Karpas-422 (cell line): ENCODE measurements around the gene FAM236B. TPM values are rescaled to one million over a fixed set of nuclear protein-coding genes. Genes with fewer than 3 reads are reported as not detected.
"Not testable (repeated sequence)": the region's sequence is repeated elsewhere in the genome, so short reads cannot be mapped to it uniquely, and the experiment has no call there.

Experiments used
- DNase-seq: peaks from one replicate; pipeline ENCODE4 v3.0.0-alpha.2; 2015
- H2AFZ ChIP-seq: fragments of 200-600 bp; sonication (generic); 2 replicates; pipeline ENCODE4 v1.6.1; 2014; ENCODE audit warnings: antibody characterized with exemption, low read length, mixed read lengths
- H3K27ac ChIP-seq: fragments of 200-600 bp; sonication (generic); 2 replicates; pipeline ENCODE4 v1.5.1; 2014; ENCODE audit warnings: mild to moderate bottlenecking, low read length, moderate library complexity
- H3K27me3 ChIP-seq: fragments of 200-600 bp; sonication (generic); 2 replicates; pipeline ENCODE4 v1.6.1; 2014; ENCODE audit warnings: low read length, mixed read lengths
- H3K36me3 ChIP-seq: fragments of 200-600 bp; sonication (generic); 2 replicates; pipeline ENCODE4 v1.6.1; 2014; ENCODE audit warnings: low read length, mixed read lengths; ENCODE audit not compliant: insufficient read depth
- H3K4me1 ChIP-seq: fragments of 200-600 bp; sonication (generic); 2 replicates; pipeline ENCODE4 v1.6.1; 2014; ENCODE audit warnings: mild to moderate bottlenecking, low read length, mixed read lengths
- H3K4me2 ChIP-seq: fragments of 200-600 bp; sonication (generic); 2 replicates; pipeline ENCODE4 v1.6.1; 2014; ENCODE audit warnings: low read length, low read depth, mild to moderate bottlenecking; ENCODE audit not compliant: poor library complexity, severe bottlenecking
- H3K4me3 ChIP-seq: fragments of 200-600 bp; sonication (generic); 2 replicates; pipeline ENCODE4 v1.5.1; 2014; ENCODE audit warnings: mild to moderate bottlenecking, antibody characterized with exemption, low read length, mixed read lengths
- H3K79me2 ChIP-seq: fragments of 200-600 bp; sonication (generic); 2 replicates; pipeline ENCODE4 v1.6.1; 2014; ENCODE audit warnings: mild to moderate bottlenecking, low read length, mixed read lengths
- H3K9ac ChIP-seq: fragments of 200-600 bp; sonication (generic); 2 replicates; pipeline ENCODE4 v1.6.0; 2014; ENCODE audit warnings: low read length
- H3K9me2 ChIP-seq: fragments of 200-600 bp; sonication (generic), shearing (Covaris generic); replicated peaks from 2 replicates; pipeline ENCODE4 v1.6.0; 2014; ENCODE audit warnings: mild to moderate bottlenecking, low read length, moderate library complexity; ENCODE audit not compliant: insufficient read depth
- H3K9me3 ChIP-seq: fragments of 300-700, 200-600 bp; sonication (generic); 2 replicates; pipeline ENCODE4 v1.6.1; 2014; ENCODE audit warnings: low read length, mixed read lengths
- H4K20me1 ChIP-seq: fragments of 200-600 bp; sonication (generic); 2 replicates; pipeline ENCODE4 v1.6.1; 2014; ENCODE audit warnings: mild to moderate bottlenecking, antibody characterized with exemption, low read length, low read depth; ENCODE audit not compliant: insufficient read depth
- total RNA-seq: library from RNA; depleted of rRNA; stranded (reverse); fragments of >200 nt; shearing (Covaris generic); gene quantifications from 2 replicates; pipeline ENCODE4 v1.2.3, GENCODE V29; 2014; ENCODE audit warnings: low replicate concordance; rRNA removed

FAM236B gene
- not detected in 2 replicates for total RNA-seq

GRCh38 chrX:72782560-72782959 is at the start of gene FAM236B:
Gene FAM236B, minus strand, starts transcription at chrX:72782660. Its CDS starts 100 bp downstream, at chrX:72782560.
- not testable (repeated sequence) for H3K79me2 ChIP-seq, H2AFZ ChIP-seq, H3K4me3 ChIP-seq, H3K9me3 ChIP-seq, H3K9me2 ChIP-seq, H3K27me3 ChIP-seq, H3K9ac ChIP-seq, H4K20me1 ChIP-seq, H3K4me1 ChIP-seq, H3K27ac ChIP-seq, DNase-seq, H3K4me2 ChIP-seq, H3K36me3 ChIP-seq

GRCh38 chrX:72830701-72831100 is 48.2 kb upstream of the FAM236B start:
- not testable (repeated sequence) for H2AFZ ChIP-seq, DNase-seq, H4K20me1 ChIP-seq

GRCh38 chrX:72808110-72808509 is 25.6 kb upstream of the FAM236B start, which contains the start of gene FAM236D:
Gene FAM236D, minus strand, starts transcription at chrX:72808210. Its CDS starts 100 bp downstream, at chrX:72808110.
- H3K27me3 ChIP-seq, H3K79me2 ChIP-seq, H2AFZ ChIP-seq, H3K27ac ChIP-seq, H3K4me3 ChIP-seq, DNase-seq, H3K4me1 ChIP-seq, H3K9me3 ChIP-seq, H3K4me2 ChIP-seq, H4K20me1 ChIP-seq, H3K9ac ChIP-seq, H3K9me2 ChIP-seq, H3K36me3 ChIP-seq: not testable (repeated sequence)

More at GRCh38 chrX:72830701-72831100, 48.2 kb upstream of the FAM236B start:
- H3K79me2 ChIP-seq, H3K9ac ChIP-seq, H3K27me3 ChIP-seq, H3K27ac ChIP-seq, H3K9me2 ChIP-seq, H3K36me3 ChIP-seq, H3K4me3 ChIP-seq, H3K4me2 ChIP-seq, H3K4me1 ChIP-seq, H3K9me3 ChIP-seq: not testable (repeated sequence)

- H3K27me3 ChIP-seq, H3K36me3 ChIP-seq, H4K20me1 ChIP-seq, H3K4me2 ChIP-seq, H3K4me1 ChIP-seq, H2AFZ ChIP-seq, H3K4me3 ChIP-seq, H3K9ac ChIP-seq, H3K9me2 ChIP-seq, DNase-seq, H3K9me3 ChIP-seq, H3K79me2 ChIP-seq, H3K27ac ChIP-seq: not testable (repeated sequence)
These were observed 7.9 kb upstream of the FAM236B start for GRCh38 chrX:72790390-72790789.

- H3K9me3 ChIP-seq, H2AFZ ChIP-seq, H4K20me1 ChIP-seq, H3K4me2 ChIP-seq, H3K27me3 ChIP-seq, DNase-seq, H3K36me3 ChIP-seq, H3K4me1 ChIP-seq, H3K4me3 ChIP-seq, H3K79me2 ChIP-seq, H3K9me2 ChIP-seq, H3K27ac ChIP-seq, H3K9ac ChIP-seq: not testable (repeated sequence)
These were observed 5.7 kb upstream of the FAM236B start for GRCh38 chrX:72788142-72788541.

- not testable (repeated sequence) for H2AFZ ChIP-seq, H3K4me2 ChIP-seq, H4K20me1 ChIP-seq
These were observed 1.5 kb upstream of the FAM236B start for GRCh38 chrX:72783964-72784363.

GRCh38 chrX:72783365-72783936 is 991 bp upstream of the FAM236B start:
- H3K9ac ChIP-seq, H3K4me1 ChIP-seq, H3K27me3 ChIP-seq, H3K79me2 ChIP-seq, H3K9me2 ChIP-seq, H3K4me2 ChIP-seq, H3K9me3 ChIP-seq, H3K36me3 ChIP-seq, H2AFZ ChIP-seq, DNase-seq, H4K20me1 ChIP-seq, H3K27ac ChIP-seq, H3K4me3 ChIP-seq: not testable (repeated sequence)

More at GRCh38 chrX:72783964-72784363, 1.5 kb upstream of the FAM236B start:
- not testable (repeated sequence) for H3K27ac ChIP-seq, H3K4me3 ChIP-seq, H3K9me2 ChIP-seq, H3K9me3 ChIP-seq, H3K27me3 ChIP-seq, DNase-seq, H3K4me1 ChIP-seq, H3K79me2 ChIP-seq, H3K36me3 ChIP-seq, H3K9ac ChIP-seq

GRCh38 chrX:72778146-72778545 is 4.3 kb downstream of the FAM236B start:
- not testable (repeated sequence) for H3K9ac ChIP-seq, H3K27ac ChIP-seq, H3K36me3 ChIP-seq, H3K4me3 ChIP-seq, H3K9me2 ChIP-seq, H3K4me2 ChIP-seq, H3K4me1 ChIP-seq, H4K20me1 ChIP-seq, H3K27me3 ChIP-seq, DNase-seq, H2AFZ ChIP-seq, H3K79me2 ChIP-seq, H3K9me3 ChIP-seq

GRCh38 chrX:72777467-72777790 is 5.0 kb downstream of the FAM236B start:
- DNase-seq, H3K4me1 ChIP-seq, H3K27ac ChIP-seq, H3K79me2 ChIP-seq, H3K9me2 ChIP-seq, H4K20me1 ChIP-seq, H2AFZ ChIP-seq, H3K9me3 ChIP-seq, H3K4me3 ChIP-seq, H3K4me2 ChIP-seq, H3K27me3 ChIP-seq, H3K36me3 ChIP-seq, H3K9ac ChIP-seq: not testable (repeated sequence)
